ENCODE measurements around the gene SMTNL2. TPM values are rescaled to one million over a fixed set of nuclear protein-coding genes. Genes with fewer than 3 reads are reported as not detected.

SMTNL2 gene
- 1 to 10 TPM in 1 of 3 donors, under 1 TPM in 2; 0.16 to 1.8 (median 0.98) TPM for total RNA-seq

GRCh38 chr17:4584101-4584916 lies at the start of gene SMTNL2:
Gene SMTNL2 (plus strand): TSS chr17:4584529. CDS start chr17:4584606, 77 bp downstream.
- peak within 1 kb of the TSS; percentile 35 to 78 (median 56) for H3K4me3 ChIP-seq
- H3K36me3 ChIP-seq = no peaks in the 10 kb centered on the region
- H3K4me1 ChIP-seq = no peaks in the 10 kb centered on the region
- no peaks in the 10 kb centered on the region for H3K9me3 ChIP-seq
- DNase-seq (ENCODE audit: low spot score in 2 of 2) = no peak
- H3K27me3 ChIP-seq = peaks cover 0 to 22% of the 10 kb centered on the region in 2 donors
- peak within 1 kb of the TSS; percentile 46 to 54 for H3K27ac ChIP-seq
- TF ChIP-seq, protein P1, sequence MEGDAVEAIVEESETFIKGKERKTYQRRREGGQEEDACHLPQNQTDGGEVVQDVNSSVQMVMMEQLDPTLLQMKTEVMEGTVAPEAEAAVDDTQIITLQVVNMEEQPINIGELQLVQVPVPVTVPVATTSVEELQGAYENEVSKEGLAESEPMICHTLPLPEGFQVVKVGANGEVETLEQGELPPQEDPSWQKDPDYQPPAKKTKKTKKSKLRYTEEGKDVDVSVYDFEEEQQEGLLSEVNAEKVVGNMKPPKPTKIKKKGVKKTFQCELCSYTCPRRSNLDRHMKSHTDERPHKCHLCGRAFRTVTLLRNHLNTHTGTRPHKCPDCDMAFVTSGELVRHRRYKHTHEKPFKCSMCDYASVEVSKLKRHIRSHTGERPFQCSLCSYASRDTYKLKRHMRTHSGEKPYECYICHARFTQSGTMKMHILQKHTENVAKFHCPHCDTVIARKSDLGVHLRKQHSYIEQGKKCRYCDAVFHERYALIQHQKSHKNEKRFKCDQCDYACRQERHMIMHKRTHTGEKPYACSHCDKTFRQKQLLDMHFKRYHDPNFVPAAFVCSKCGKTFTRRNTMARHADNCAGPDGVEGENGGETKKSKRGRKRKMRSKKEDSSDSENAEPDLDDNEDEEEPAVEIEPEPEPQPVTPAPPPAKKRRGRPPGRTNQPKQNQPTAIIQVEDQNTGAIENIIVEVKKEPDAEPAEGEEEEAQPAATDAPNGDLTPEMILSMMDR (IDR thresholded peaks at IDR 0.05) = no peak
- TF ChIP-seq POLR2AphosphoS5 (IDR thresholded peaks at IDR 0.05) (no peak), POLR2A (IDR thresholded peaks at IDR 0.05) (no peak)
- intact Hi-C loops (cut with DNase I; ENCODE audit: low total_unique reads) = no loop called here

- peak overlapping the region; percentile 40 to 90 for H3K27ac ChIP-seq
- TF ChIP-seq, protein P1 (IDR thresholded peaks at IDR 0.05) = no peak
- TF ChIP-seq POLR2AphosphoS5 (IDR thresholded peaks at IDR 0.05) (no peak), POLR2A (IDR thresholded peaks at IDR 0.05) (no peak)
- H3K4me3 ChIP-seq = no peak overlapping the region
- intact Hi-C loops (cut with DNase I; ENCODE audit: low total_unique reads) = no loop called here
- DNase-seq (ENCODE audit: low spot score in 2 of 2) = no peak
- H3K27me3 ChIP-seq = no peaks in the 10 kb centered on the region
- H3K4me1 ChIP-seq = peaks cover 24 to 29% of the 10 kb centered on the region in 2 donors
- H3K36me3 ChIP-seq = no peaks in the 10 kb centered on the region
- no peaks in the 10 kb centered on the region for H3K9me3 ChIP-seq
Measured at GRCh38 chr17:4534928-4535666, 49.2 kb upstream of the SMTNL2 start.

GRCh38 chr17:4535667-4536258 lies 48.6 kb upstream of the SMTNL2 start:
- DNase-seq (ENCODE audit: low spot score in 2 of 2) = no peak
- intact Hi-C loops (cut with DNase I; ENCODE audit: low total_unique reads) = no loop called here
- TF ChIP-seq POLR2A (IDR thresholded peaks at IDR 0.05) (no peak), POLR2AphosphoS5 (IDR thresholded peaks at IDR 0.05) (no peak)
- TF ChIP-seq, protein P1 (IDR thresholded peaks at IDR 0.05) = no peak
- H3K4me3 ChIP-seq = peak overlapping the region in 1 of 3 donors; percentile 54
- H3K36me3 ChIP-seq = no peaks in the 10 kb centered on the region
- H3K27me3 ChIP-seq = no peaks in the 10 kb centered on the region
- no peaks in the 10 kb centered on the region for H3K9me3 ChIP-seq
- peak overlapping the region; percentile 40 to 90 for H3K27ac ChIP-seq
- peaks cover 24 to 29% of the 10 kb centered on the region in 2 donors for H3K4me1 ChIP-seq

- peak overlapping the region; percentile 40 to 90 for H3K27ac ChIP-seq
- TF ChIP-seq POLR2AphosphoS5 (IDR thresholded peaks at IDR 0.05) (no peak), POLR2A (IDR thresholded peaks at IDR 0.05) (no peak)
- TF ChIP-seq, protein P1 (IDR thresholded peaks at IDR 0.05) = no peak
- no peaks in the 10 kb centered on the region for H3K36me3 ChIP-seq
- intact Hi-C loops (cut with DNase I; ENCODE audit: low total_unique reads) = no loop called here
- no peak for DNase-seq (ENCODE audit: low spot score in 2 of 2)
- no peaks in the 10 kb centered on the region for H3K9me3 ChIP-seq
- H3K4me3 ChIP-seq = peak overlapping the region; percentile 12 to 54 (median 18)
- H3K27me3 ChIP-seq = no peaks in the 10 kb centered on the region
- peaks cover 24 to 29% of the 10 kb centered on the region in 2 donors for H3K4me1 ChIP-seq
Measured at GRCh38 chr17:4536259-4536741, 48.0 kb upstream of the SMTNL2 start.
